ENCODE results near the gene GPAM. TPM values are rescaled to one million over a fixed set of nuclear protein-coding genes. Genes with fewer than 3 reads are reported as not detected.

Gene GPAM
- total RNA-seq, 2 experiments from 2014 or later: 7.4 to 8.6 TPM

DNA sequence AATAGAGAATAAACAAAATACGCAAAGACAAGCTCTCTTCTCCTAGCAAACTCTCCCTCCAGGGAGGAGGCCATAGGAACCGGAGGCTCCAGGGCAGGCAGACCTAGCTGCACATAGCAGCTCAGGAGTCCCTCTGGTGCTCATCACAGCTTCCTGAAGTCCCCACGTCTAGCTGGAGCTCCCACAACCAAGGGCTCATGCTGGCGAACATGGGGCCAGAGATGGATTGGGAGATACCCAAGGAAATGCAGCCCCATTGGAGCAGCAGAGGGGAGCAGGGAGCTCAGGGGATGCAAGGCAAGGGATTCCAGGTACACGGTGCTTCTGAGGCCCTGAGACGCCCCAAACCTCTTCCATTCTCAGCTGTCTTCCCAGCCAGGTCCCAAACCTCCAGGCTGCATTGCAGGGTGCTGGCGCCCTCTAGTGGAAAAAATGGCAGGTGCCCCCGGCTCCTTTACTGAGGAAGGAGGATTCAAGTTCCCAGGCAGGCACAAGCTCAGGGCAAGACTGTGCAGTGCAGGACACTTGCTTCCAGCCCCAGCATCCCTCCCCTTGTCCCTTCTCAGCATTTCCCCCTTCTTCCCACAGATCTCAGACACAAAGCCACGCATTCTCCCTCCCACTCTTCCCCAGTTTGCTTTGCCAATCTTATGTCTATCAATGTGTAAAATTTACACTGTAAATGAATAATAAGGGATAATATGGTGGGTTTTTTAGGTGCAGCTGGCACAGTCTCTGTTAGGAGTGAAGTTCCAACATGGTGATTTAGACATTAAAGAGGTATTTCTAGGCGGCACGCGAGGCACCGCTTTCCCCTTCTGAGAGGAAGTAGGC lies 46.2 kb downstream of the GPAM start:
- peak; percentile 84 for TF ChIP-seq CTCF (IDR thresholded peaks at IDR 0.05)
- H3K4me3 Mint-ChIP-seq: no peak overlapping the region

GRCh38 chr10:112136486-112137153 lies 46.9 kb downstream of the GPAM start:
- Mint-ChIP-seq H3K36me3 (ENCODE audit: low read depth) (no peaks in the 10 kb centered on the region), H3K27me3 (peaks cover 4% of the 10 kb centered on the region), H3K4me3 (no peak overlapping the region), H3K27ac (no peak overlapping the region), H3K4me1 (ENCODE audit: low read depth) (no peaks in the 10 kb centered on the region), H3K9me3 (no peaks in the 10 kb centered on the region)
- no peak for DNase-seq
- ChIA-PET CTCF (interaction anchor here (0.7 to 6.3 kb wide), 50 partner anchors 9 to 1526 kb away, joined by 3 to 86 read pairs (median 4); partner anchors contain the start of gene GPAM), POLR2A (no interaction called here)
- intact Hi-C loops (cut with micrococcal nuclease): loop anchor here (10.0 kb wide), 1 partner anchor 178 kb away; no protein-coding TSS in a partner anchor
- no peak for ATAC-seq
- TF ChIP-seq CTCF (IDR thresholded peaks at IDR 0.05): no peak

More for the DNA sequence above, 46.2 kb downstream of the GPAM start:
- CTCF ChIA-PET: interaction anchor here (0.6 to 6.3 kb wide), 59 partner anchors 9 to 1527 kb away, joined by 3 to 86 read pairs (median 4); partner anchors contain the start of gene GPAM
- DNase-seq (peak; percentile 81), ATAC-seq (peak; percentile 46)
- Mint-ChIP-seq H3K9me3 (no peaks in the 10 kb centered on the region), H3K36me3 (ENCODE audit: low read depth) (no peaks in the 10 kb centered on the region), H3K27me3 (peaks cover 3% of the 10 kb centered on the region), H3K27ac (no peak overlapping the region), H3K4me1 (ENCODE audit: low read depth) (no peaks in the 10 kb centered on the region)
- POLR2A ChIA-PET: no interaction called here
- intact Hi-C loops (cut with micrococcal nuclease): loop anchor here (10.0 kb wide), 1 partner anchor 177 kb away; no protein-coding TSS in a partner anchor

- ATAC-seq: no peak
Observed at GRCh38 chr10:112135604-112136003, 48.0 kb downstream of the GPAM start.

GRCh38 chr10:112132435-112132834 lies 51.1 kb downstream of the GPAM start:
- TF ChIP-seq CTCF (IDR thresholded peaks at IDR 0.05): no peak
- ChIA-PET CTCF (no interaction called here), POLR2A (no interaction called here)
- DNase-seq: no peak
- no peak overlapping the region for H3K4me3 Mint-ChIP-seq
- intact Hi-C loops (cut with micrococcal nuclease): loop anchor here (10.0 kb wide), 1 partner anchor 182 kb away; no protein-coding TSS in a partner anchor
- H3K27ac Mint-ChIP-seq: no peak overlapping the region
- no peak for ATAC-seq
- H3K36me3 Mint-ChIP-seq (ENCODE audit: low read depth): no peaks in the 10 kb centered on the region
- H3K9me3 Mint-ChIP-seq: no peaks in the 10 kb centered on the region
- H3K4me1 Mint-ChIP-seq (ENCODE audit: low read depth): no peaks in the 10 kb centered on the region
- H3K27me3 Mint-ChIP-seq: peaks cover 2% of the 10 kb centered on the region

More at GRCh38 chr10:112135604-112136003, 48.0 kb downstream of the GPAM start:
- ChIA-PET POLR2A (no interaction called here), CTCF (interaction anchor here (0.6 to 5.9 kb wide), 6 partner anchors 12 to 380 kb away, joined by 3 to 86 read pairs (median 19); partner anchors contain the start of gene GPAM)
- no peak for TF ChIP-seq CTCF (IDR thresholded peaks at IDR 0.05)
- Mint-ChIP-seq H3K9me3 (no peaks in the 10 kb centered on the region), H3K4me3 (no peak overlapping the region), H3K27me3 (peaks cover 4% of the 10 kb centered on the region), H3K4me1 (ENCODE audit: low read depth) (no peaks in the 10 kb centered on the region), H3K27ac (no peak overlapping the region), H3K36me3 (ENCODE audit: low read depth) (no peaks in the 10 kb centered on the region)
- no peak for DNase-seq
- intact Hi-C loops (cut with micrococcal nuclease): loop anchor here (10.0 kb wide), 1 partner anchor 179 kb away; no protein-coding TSS in a partner anchor
